NCI-H510A treated with DMSO at 0.1 percent for 48 hours (cell line): ENCODE results near the gene COL6A3.
A peak's percentile ranks its signal among the peaks of the same experiment; 100 is the strongest.

Experiments
- DNase-seq: peaks from one replicate; lab custom pipeline; 2025; lab: John Stamatoyannopoulos, UW

COL6A3 gene

DNA sequence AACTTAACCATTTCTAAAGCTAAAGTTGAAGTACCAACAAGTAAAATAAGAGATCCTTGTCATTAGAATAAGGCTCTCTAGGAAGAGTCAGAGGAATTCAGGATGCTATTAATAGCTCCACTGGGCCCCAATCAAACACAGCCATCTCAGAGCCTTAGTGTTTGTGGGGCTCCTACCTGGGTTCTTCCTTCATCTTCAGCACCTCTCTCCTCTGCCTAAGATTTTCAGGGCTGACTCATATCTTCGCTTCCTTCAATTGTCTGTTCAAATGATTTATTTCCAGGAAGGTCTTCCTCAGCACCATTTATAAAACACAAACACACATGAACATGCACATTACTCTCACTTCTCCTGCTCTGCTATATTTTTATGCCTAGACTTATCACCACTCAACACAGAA is 119.5 kb downstream of the COL6A3 start:
- DNase-seq, result no peak

DNA sequence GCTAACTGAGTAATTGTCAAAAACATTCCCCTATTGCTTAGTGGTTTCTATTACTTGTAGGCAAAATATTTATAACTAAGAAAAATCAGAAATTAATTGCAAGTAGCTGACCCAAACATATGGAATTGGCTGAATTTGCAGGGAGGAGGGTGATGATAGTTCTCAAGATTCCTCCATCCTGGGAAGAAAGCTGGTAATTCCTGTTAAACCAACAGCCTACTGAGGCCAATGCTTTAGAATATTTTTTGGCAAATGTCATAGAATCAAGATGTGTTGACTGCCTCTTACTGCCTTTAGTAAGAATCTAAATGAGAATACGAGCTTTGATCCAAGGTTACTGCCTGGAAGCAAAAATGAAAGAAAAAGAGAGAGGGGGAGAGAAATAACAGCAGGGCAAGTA is 120.0 kb downstream of the COL6A3 start:
- DNase-seq, result no peak

DNA sequence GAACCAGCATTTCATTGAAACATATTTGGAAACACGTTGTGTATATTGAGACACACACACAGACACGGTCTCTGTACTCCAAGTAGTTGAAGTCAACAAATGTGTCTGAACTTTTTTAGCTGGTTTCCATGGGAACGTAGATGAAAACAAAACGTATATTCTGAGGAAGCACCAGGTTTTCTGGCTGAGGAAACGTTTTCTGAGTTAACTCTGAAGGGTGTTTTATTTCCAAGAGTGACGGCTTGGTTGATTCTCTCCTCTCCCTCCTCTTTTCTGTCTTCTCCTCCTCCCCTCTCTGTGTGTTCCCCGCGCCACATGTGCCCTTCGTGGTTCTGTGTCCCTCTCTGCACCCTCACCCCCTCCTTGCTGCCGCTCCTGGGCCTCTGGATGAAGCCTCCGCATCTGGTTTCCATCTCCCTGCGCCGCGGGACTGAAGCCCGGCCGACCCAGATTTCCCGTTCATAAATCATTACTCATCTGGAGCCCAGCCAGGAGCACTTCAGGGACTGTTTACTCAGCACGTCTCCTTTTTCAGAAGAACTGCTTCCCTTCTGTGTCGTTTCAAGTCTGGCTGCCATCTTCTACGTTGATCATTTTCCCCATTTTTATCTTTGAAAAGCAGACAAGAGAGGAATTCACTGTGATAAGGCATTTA is 122.7 kb downstream of the COL6A3 start:
- peak; percentile 96 for DNase-seq

DNA sequence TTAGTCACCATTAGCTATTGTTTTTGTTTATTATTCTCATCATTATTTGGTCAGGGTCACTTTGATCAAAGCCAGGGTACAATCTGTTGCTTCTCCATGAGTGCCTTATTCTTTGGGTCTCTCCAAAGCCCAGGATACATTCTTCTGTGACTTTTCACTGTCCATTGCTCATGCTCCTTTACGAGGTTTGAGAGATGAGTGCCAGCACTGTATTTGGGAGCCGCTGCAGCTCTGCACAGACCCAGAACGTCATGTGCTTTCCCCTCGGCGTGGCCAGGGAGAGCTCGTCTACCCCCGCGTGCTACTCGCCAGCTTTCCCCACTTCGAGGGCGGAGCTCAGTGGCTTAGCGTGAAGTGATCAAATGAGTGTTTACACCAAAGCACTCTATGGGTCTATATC is 123.7 kb downstream of the COL6A3 start:
- DNase-seq, result no peak

GRCh38 chr2:237289139-237289538 is 124.8 kb downstream of the COL6A3 start:
- peak; percentile 20 for DNase-seq

- no peak for DNase-seq
Observed at GRCh38 chr2:237287872-237288271, 126.1 kb downstream of the COL6A3 start.

DNA sequence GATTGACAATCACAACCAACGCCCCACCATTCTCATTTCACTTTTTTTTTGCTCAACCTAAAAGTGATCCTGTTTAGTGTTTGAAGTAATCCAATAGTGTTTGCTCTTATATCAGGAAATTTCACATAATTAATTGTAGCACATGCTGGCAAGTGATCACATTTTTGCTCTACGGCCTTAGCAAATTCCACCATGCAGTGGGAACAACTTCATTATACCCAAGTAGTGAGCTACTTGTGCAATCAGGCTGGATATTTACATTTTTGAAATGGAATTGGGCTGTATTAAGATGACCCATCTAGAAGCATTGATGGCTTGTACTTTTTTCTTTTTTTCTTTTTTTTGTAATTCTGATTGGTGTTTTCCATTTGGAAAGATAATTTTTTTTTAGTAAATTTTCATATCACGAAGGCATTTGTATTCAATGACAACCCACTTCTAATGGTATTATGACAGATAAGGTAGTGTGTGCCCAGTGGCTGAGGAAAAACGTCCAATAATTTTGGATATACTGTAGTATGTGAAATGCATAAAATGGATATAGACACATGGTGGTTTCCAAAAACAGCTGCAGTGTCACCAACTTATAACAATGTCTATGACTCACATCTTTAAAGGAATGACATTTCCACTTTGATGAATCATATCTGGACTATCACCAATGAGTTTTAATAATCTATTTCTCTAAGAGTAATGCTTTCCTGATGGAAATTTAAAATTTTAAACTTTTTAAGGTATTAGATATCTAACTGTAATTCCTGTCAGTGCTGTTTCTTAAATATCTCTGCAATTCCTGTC is 130.6 kb downstream of the COL6A3 start:
- no peak for DNase-seq

DNA sequence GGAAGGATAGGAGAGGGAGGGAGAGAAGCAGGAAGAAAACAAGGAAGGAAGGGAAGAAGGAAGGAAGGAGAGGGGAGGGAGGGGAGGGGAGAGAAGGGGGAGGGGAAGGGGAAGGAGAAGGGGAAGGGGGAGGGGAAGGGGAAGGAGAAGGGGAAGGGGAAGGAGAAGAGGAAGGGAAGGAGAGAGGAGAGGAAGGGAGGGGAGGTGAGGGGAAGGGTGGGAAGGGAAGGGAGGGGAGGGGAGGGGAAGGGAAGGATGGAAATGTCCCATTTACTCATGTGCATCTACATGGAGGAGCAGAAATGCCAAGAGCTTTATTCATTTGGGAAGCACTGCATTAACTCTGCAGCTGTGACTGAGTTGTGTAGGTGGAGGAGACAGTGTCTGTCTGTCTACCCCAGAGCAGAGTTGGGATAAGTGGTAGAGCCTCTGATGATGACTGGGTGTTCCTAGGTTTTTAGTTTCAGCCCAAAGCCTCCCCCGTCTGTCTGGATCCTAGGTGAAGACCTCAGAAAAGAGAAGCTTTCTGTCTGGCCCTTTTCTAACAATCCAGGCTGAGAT is 131.3 kb downstream of the COL6A3 start:
- no peak for DNase-seq

GRCh38 chr2:237281836-237282306 is 132.1 kb downstream of the COL6A3 start:
- no peak for DNase-seq

- DNase-seq, result no peak
Observed at GRCh38 chr2:237280939-237281338, 133.0 kb downstream of the COL6A3 start.

- no peak for DNase-seq
Observed at GRCh38 chr2:237280229-237280628, 133.7 kb downstream of the COL6A3 start.

- no peak for DNase-seq
Observed at GRCh38 chr2:237279012-237279768, 134.8 kb downstream of the COL6A3 start.

DNA sequence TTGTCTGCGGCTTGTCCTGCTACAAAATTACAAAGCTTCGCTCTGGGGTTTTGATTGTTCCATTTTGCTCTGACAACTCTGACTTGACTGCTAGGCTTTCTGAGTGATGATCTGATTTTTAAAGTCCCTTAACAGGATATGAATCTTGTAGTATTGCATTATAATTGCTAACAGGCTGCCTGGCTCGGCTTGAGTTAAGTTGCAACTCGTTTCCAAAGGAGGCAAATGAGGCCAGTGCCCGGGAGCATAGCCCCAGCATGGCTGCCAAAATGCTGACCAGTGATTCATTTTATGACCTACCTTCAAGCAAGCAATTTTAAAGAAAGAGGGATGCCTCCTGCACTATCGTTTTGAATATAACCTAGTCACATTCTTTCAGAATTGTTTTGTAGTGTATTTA is 135.4 kb downstream of the COL6A3 start:
- no peak for DNase-seq

- DNase-seq, result no peak
Observed at GRCh38 chr2:237276716-237277490, 137.1 kb downstream of the COL6A3 start.
